ENCODE results near the gene BCAS3. TPM values are rescaled to one million over a fixed set of nuclear protein-coding genes. Genes with fewer than 3 reads are reported as not detected.

BCAS3 gene
- total RNA-seq, 1 donor from 2014 or later = 30.5 TPM

GRCh38 chr17:61218438-61218837 is 540.8 kb downstream of the BCAS3 start:
- H3K9me3 Mint-ChIP-seq = no peaks in the 10 kb centered on the region
- no peak overlapping the region for H3K27ac Mint-ChIP-seq (ENCODE audit: unreplicated experiment)
- no peak overlapping the region for H3K4me3 Mint-ChIP-seq
- no peaks in the 10 kb centered on the region for H3K36me3 Mint-ChIP-seq (ENCODE audit: low read depth)
- no peaks in the 10 kb centered on the region for H3K27me3 Mint-ChIP-seq (ENCODE audit: low read depth)
- no peak for DNase-seq (ENCODE audit: low read depth, low spot score)
- peaks cover 33% of the 10 kb centered on the region for H3K4me1 Mint-ChIP-seq
- TF ChIP-seq, protein P1, sequence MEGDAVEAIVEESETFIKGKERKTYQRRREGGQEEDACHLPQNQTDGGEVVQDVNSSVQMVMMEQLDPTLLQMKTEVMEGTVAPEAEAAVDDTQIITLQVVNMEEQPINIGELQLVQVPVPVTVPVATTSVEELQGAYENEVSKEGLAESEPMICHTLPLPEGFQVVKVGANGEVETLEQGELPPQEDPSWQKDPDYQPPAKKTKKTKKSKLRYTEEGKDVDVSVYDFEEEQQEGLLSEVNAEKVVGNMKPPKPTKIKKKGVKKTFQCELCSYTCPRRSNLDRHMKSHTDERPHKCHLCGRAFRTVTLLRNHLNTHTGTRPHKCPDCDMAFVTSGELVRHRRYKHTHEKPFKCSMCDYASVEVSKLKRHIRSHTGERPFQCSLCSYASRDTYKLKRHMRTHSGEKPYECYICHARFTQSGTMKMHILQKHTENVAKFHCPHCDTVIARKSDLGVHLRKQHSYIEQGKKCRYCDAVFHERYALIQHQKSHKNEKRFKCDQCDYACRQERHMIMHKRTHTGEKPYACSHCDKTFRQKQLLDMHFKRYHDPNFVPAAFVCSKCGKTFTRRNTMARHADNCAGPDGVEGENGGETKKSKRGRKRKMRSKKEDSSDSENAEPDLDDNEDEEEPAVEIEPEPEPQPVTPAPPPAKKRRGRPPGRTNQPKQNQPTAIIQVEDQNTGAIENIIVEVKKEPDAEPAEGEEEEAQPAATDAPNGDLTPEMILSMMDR (conservative IDR thresholded peaks at IDR 0.05) = no peak

DNA sequence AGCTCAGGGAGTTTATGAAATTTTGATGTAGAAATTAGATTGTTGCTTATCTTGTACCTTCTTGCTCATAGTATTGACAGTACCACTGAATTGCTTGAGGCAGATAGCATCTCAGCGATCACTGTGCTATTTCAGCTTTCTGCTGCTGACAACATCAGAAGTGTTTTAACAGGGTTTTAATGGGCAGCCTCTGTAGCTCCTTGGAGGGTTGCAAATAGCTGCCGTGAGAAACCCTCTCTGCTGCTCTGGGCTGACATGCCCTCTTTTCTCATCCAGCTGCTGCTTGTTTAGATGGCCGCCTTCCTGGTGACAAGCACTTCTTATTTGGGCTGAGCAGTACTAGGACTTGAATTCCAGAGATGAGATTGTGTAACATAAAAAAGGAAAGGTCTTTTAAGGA is 541.8 kb downstream of the BCAS3 start:
- H3K27ac Mint-ChIP-seq (ENCODE audit: unreplicated experiment) = peak overlapping the region; percentile 23
- no peaks in the 10 kb centered on the region for H3K27me3 Mint-ChIP-seq (ENCODE audit: low read depth)
- H3K36me3 Mint-ChIP-seq (ENCODE audit: low read depth) = no peaks in the 10 kb centered on the region
- TF ChIP-seq, protein P1 (conservative IDR thresholded peaks at IDR 0.05) = no peak
- H3K9me3 Mint-ChIP-seq = no peaks in the 10 kb centered on the region
- H3K4me3 Mint-ChIP-seq = no peak overlapping the region
- DNase-seq (ENCODE audit: low read depth, low spot score) = no peak
- peaks cover 30% of the 10 kb centered on the region for H3K4me1 Mint-ChIP-seq

DNA sequence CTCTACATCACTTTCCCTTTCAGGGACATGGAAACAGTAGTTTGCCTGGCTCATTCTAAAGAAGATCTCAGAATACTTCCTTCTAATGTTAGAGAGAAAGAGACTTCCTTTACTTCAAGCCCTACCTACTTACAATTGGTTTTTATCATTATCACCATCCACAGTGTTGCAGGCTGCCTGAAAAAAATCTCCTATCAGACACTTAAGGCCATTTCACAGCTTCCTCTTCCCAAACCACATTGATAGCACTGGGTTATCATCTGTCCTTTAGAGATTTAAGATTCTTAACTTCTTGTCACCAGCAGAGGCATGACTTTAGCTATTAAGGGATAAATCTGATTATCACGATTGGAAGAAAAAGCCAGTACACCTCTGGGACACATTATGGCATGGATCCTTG is 543.5 kb downstream of the BCAS3 start:
- H3K9me3 Mint-ChIP-seq = no peaks in the 10 kb centered on the region
- H3K27ac Mint-ChIP-seq (ENCODE audit: unreplicated experiment) = no peak overlapping the region
- H3K4me1 Mint-ChIP-seq = peaks cover 33% of the 10 kb centered on the region
- no peak overlapping the region for H3K4me3 Mint-ChIP-seq
- no peaks in the 10 kb centered on the region for H3K36me3 Mint-ChIP-seq (ENCODE audit: low read depth)
- H3K27me3 Mint-ChIP-seq (ENCODE audit: low read depth) = no peaks in the 10 kb centered on the region
- TF ChIP-seq, protein P1 (conservative IDR thresholded peaks at IDR 0.05) = no peak
- no peak for DNase-seq (ENCODE audit: low read depth, low spot score)

DNA sequence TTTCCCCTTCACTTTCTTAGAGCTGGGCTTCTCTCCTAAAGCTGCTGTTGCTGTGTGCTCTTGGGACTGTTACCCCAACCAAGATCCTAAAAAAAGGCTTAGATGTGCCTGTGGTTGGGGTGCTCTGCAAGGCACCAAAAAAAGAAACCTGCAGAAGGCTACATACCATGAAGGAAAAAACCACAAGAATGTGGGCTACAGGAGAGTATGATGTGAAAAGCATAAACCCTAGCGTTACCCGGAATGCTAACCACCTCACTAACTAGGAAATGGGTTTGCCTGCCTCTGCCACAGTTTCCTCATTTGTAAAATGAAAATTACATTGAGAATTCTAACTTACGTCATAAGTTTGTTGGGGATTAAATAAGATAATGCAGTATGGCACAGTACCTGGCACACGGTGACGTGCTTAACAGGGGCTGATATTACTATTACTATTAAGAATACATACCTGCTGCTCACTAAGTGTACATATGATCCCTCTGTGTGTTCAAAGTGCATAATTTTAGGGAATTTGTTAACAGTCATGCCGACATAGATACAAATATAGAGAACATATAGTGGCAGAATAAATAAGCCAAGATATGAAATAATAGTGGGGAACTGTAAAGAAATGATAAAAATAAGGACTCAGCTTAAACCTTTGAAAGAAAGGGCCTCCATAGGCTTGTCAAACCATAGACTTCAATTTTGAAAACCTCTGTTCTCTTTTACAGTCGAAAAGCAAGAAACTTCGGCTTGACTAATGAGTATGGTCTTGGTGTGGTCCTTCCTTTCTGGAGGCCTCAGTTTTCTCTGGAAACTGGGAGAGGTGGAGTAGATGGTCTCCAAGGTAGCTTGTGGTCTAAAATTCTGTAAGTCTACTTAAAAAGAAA is 544.2 kb downstream of the BCAS3 start:
- no peaks in the 10 kb centered on the region for H3K27me3 Mint-ChIP-seq (ENCODE audit: low read depth)
- peaks cover 33% of the 10 kb centered on the region for H3K4me1 Mint-ChIP-seq
- no peak for DNase-seq (ENCODE audit: low read depth, low spot score)
- no peak overlapping the region for H3K4me3 Mint-ChIP-seq
- no peaks in the 10 kb centered on the region for H3K9me3 Mint-ChIP-seq
- no peaks in the 10 kb centered on the region for H3K36me3 Mint-ChIP-seq (ENCODE audit: low read depth)
- TF ChIP-seq, protein P1 (conservative IDR thresholded peaks at IDR 0.05) = no peak
- no peak overlapping the region for H3K27ac Mint-ChIP-seq (ENCODE audit: unreplicated experiment)

DNA sequence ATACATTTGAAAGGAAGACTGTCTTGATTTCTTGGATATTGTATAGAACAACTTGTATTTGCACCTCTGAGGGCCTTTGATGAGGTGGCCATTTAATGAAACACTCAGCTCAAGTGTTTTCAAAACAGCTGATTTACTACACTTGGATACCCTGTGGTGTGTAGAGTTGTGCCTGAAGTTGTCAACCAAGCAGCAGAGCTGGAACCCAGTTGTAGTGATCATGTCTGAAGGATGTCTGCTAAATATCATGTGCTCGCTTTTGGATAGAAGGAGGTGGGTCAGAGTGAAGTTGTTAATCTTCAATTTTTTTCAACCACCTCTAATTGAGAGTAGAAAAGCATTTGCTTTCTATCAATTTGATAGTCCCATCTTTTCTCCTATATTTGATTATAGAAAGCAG is 546.1 kb downstream of the BCAS3 start:
- Mint-ChIP-seq H3K4me3 (no peak overlapping the region), H3K27me3 (ENCODE audit: low read depth) (no peaks in the 10 kb centered on the region), H3K36me3 (ENCODE audit: low read depth) (no peaks in the 10 kb centered on the region), H3K4me1 (peaks cover 26% of the 10 kb centered on the region), H3K27ac (ENCODE audit: unreplicated experiment) (no peak overlapping the region), H3K9me3 (no peaks in the 10 kb centered on the region)
- TF ChIP-seq, protein P1 (conservative IDR thresholded peaks at IDR 0.05) = no peak
- DNase-seq (ENCODE audit: low read depth, low spot score) = no peak
